HepG2 (cell line): ENCODE data around the gene SCAI. TPM values are rescaled to one million over a fixed set of nuclear protein-coding genes. Genes with fewer than 3 reads are reported as not detected.

Experiments used
- CBX5 ChIP-seq: sonication (generic); formaldehyde crosslinking; IDR thresholded peaks from 2 replicates; pipeline ENCODE4 v1.4.0; 2020; ENCODE audit warnings: missing genetic modification reagents, borderline replicate concordance
- DNMT3B ChIP-seq: conservative IDR thresholded peaks from 2 replicates; pipeline ENCODE4 v1.6.1; 2016; ENCODE audit warnings: missing biosample characterization, control low read depth
- GABPB1 ChIP-seq: IDR thresholded peaks from 2 replicates; pipeline ENCODE4 v1.6.1; 2016; ENCODE audit warnings: mild to moderate bottlenecking, missing genetic modification reagents, moderate library complexity, missing compliant biosample characterization
- GATAD2A ChIP-seq: IDR thresholded peaks from 2 replicates; pipeline ENCODE4 v1.6.1; 2016
- HHEX ChIP-seq: IDR thresholded peaks from 2 replicates; pipeline ENCODE4 v1.6.1; 2016; ENCODE audit warnings: control low read depth
- HNF1A ChIP-seq, 2 experiments: sonication (generic) in 1 of 2; formaldehyde crosslinking in 1 of 2; IDR thresholded peaks; 2 replicates each; pipeline versions ENCODE4 v1.4.0 to v1.6.1; 2016 to 2020; ENCODE audit warnings: borderline replicate concordance in 1 of 2, low read depth in 1 of 2, mild to moderate bottlenecking in 1 of 2, missing genetic modification reagents in 1 of 2
- HNRNPLL ChIP-seq: fragments of 200-400 bp; formaldehyde crosslinking; IDR thresholded peaks from 2 replicates; pipeline ENCODE4 v1.6.1; 2017; ENCODE audit warnings: mild to moderate bottlenecking, low read depth, low read length; ENCODE audit not compliant: poor library complexity, severe bottlenecking
- KDM4B ChIP-seq: sonication (generic); formaldehyde crosslinking; IDR thresholded peaks from 2 replicates; pipeline ENCODE4 v1.4.0; 2020; ENCODE audit warnings: missing genetic modification reagents
- MAFG ChIP-seq: sonication (generic); formaldehyde crosslinking; IDR thresholded peaks from 2 replicates; pipeline ENCODE4 v1.5.1; 2020; ENCODE audit warnings: mild to moderate bottlenecking, missing genetic modification reagents
- MEIS2 ChIP-seq: sonication (generic); formaldehyde crosslinking; IDR thresholded peaks from 2 replicates; pipeline ENCODE4 v1.9.0; 2021; ENCODE audit warnings: mild to moderate bottlenecking, missing genetic modification reagents
- NBN ChIP-seq: fragments of 450-650 bp; conservative IDR thresholded peaks from 2 replicates; pipeline ENCODE4 v1.6.1; 2017
- NCOA2 ChIP-seq: sonication (generic); formaldehyde crosslinking; IDR thresholded peaks from 2 replicates; pipeline ENCODE4 v1.8.0; 2022; ENCODE audit warnings: inconsistent platforms
- NFATC3 ChIP-seq: sonication (generic); formaldehyde crosslinking; IDR thresholded peaks from 2 replicates; pipeline ENCODE4 v1.5.1; 2020; ENCODE audit warnings: mild to moderate bottlenecking, missing genetic modification reagents
- RELA ChIP-seq: sonication (generic); formaldehyde crosslinking; IDR thresholded peaks from 2 replicates; pipeline ENCODE4 v1.4.0; 2020; ENCODE audit warnings: missing genetic modification reagents
- SP1 ChIP-seq, 2 experiments: fragments of 450-650 bp in 1 of 2; sonication (generic) in 1 of 2; formaldehyde crosslinking in 1 of 2; IDR thresholded peaks; 2 replicates each; pipeline versions ENCODE4 v1.4.0 to v1.6.1; 2016 to 2020; ENCODE audit warnings: missing genetic modification reagents in 1 of 2
- TAF1 ChIP-seq: sonication (generic); formaldehyde crosslinking; IDR thresholded peaks from 2 replicates; pipeline ENCODE4 v1.4.0; 2020; ENCODE audit warnings: missing genetic modification reagents
- ZFP36 ChIP-seq: fragments of 150-350 bp; IDR thresholded peaks from 2 replicates; pipeline ENCODE4 v1.6.1; 2018; ENCODE audit warnings: borderline replicate concordance, low read length, low read depth; ENCODE audit not compliant: partially characterized antibody
- ZNF180 ChIP-seq: sonication (generic); formaldehyde crosslinking; IDR thresholded peaks from 2 replicates; pipeline ENCODE4 v1.4.0; 2020; ENCODE audit warnings: low read depth, missing genetic modification reagents, borderline replicate concordance
- ZNF34 ChIP-seq: sonication (generic); formaldehyde crosslinking; IDR thresholded peaks from 2 replicates; pipeline ENCODE4 v1.4.0; 2020; ENCODE audit warnings: mild to moderate bottlenecking, missing genetic modification reagents, borderline replicate concordance
- ZNF547 ChIP-seq: sonication (generic); formaldehyde crosslinking; IDR thresholded peaks from 2 replicates; pipeline ENCODE4 v1.5.1; 2020; ENCODE audit warnings: mild to moderate bottlenecking, missing genetic modification reagents
- ZNF589 ChIP-seq: sonication (generic); formaldehyde crosslinking; conservative IDR thresholded peaks from 2 replicates; pipeline ENCODE4 v1.8.0; 2022; ENCODE audit warnings: mild to moderate bottlenecking, moderate library complexity, missing genetic modification reagents
- ZNF660 ChIP-seq: sonication (generic); formaldehyde crosslinking; IDR thresholded peaks from 2 replicates; pipeline ENCODE4 v1.5.1; 2020; ENCODE audit warnings: mild to moderate bottlenecking, low read depth, missing genetic modification reagents, borderline replicate concordance
- ZNF788 ChIP-seq: sonication (generic); formaldehyde crosslinking; IDR thresholded peaks from 2 replicates; pipeline ENCODE4 v1.5.0; 2020; ENCODE audit warnings: mild to moderate bottlenecking, missing genetic modification reagents, borderline replicate concordance
- polyA plus RNA-seq, 8 experiments: library from polyadenylated mRNA; depleted of rRNA in 3 of 8; stranded (reverse) in 7 of 8; unstranded in 1 of 8; fragments of >200 nt; fragmentation: Illumina TruSeq in 4 of 8; extraction: Trizol in 4 of 8; gene quantifications; 2 replicates each; pipeline versions ENCODE4 v1.2.1 to v1.2.3, GENCODE V29; 2011 to 2016; ENCODE audit warnings: low read depth in 4 of 8, missing spikeins in 1 of 8, mixed read lengths in 1 of 8; ENCODE audit not compliant: insufficient read depth in 1 of 8
- total RNA-seq, 5 experiments: library from RNA; depleted of rRNA; stranded (reverse); fragments of >200 nt; fragmentation: Illumina TruSeq; extraction: Trizol; gene quantifications; 2 replicates each; pipeline ENCODE4 v1.2.3, GENCODE V29; 2016; ENCODE audit warnings: low read depth in 1 of 5
- TF ChIP-seq, protein P1 (sequence below): sonication (generic); formaldehyde crosslinking; IDR thresholded peaks from 2 replicates; pipeline ENCODE4 v1.5.0; 2020; ENCODE audit warnings: mild to moderate bottlenecking, missing genetic modification reagents

SCAI gene
- total and polyA plus RNA-seq, 2 of the 13 experiments (the other 11 are each of a cell fraction or from before 2014, with no cell fraction given), result 4.4 to 8.4 TPM

DNA sequence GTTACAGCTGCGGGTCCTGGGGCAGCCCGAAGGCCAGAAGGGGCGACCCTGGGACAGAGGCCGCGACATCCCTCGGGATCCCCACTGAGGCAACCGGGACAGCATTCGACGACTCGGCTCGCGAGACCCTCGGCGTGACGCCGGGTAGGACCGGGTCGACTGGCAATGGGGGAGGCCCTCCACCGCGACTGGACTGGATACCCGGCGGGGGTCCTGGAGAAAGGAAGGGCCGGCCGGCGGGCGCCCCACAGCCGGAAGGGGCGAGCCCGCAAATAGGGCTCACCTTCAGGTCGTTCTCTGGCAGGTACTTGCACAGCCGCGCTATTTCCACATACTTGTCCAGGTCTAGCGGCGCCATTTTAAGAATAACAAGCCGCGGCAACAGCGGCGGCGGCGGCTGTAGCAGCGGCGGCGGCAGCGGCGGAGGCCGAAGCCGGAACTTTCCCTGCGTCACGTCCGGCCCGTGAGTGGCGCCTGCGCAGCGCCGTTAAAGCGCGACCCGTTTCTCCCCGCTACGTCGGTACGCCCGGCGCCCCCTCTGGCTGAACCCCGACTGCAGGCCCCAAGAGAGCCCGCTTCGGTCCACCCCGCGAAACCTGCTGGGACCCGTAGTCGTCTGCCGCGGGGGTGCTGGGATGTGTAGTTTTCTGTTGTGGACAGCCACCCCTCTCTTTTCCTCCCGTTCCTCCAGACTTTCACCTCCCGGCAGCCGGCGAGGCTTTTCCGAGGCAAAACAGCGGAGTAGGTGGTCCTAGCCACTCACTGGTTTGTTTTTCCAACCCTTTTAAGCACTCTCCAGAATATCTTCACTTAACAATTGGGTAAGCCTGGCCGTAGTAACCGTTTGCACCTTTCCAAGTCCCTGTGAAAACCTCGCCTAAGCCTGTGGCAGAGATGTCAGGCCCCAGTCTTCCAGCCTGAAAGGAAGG is 46.3 kb upstream of the SCAI start, which contains the start of gene PPP6C (continued):
- TF ChIP-seq HNF1A (IDR thresholded peaks at IDR 0.05; ENCODE audit: low read depth) (no peak), HNF1A (CRISPR knock-in tag; IDR thresholded peaks at IDR 0.05; ENCODE audit: borderline replicate concordance) (peak; percentile 67; the same call in 1 of the 2 replicates), KDM4B (0 out of 2 replicates have a peak, but pooled peaks have one; percentile 57), MAFG (CRISPR knock-in tag) (no peak), ZNF788 (CRISPR knock-in tag) (peak; percentile 80; the same call in 1 of the 2 replicates), SP1 (IDR thresholded peaks at IDR 0.05) (no peak), SP1 (CRISPR knock-in tag; IDR thresholded peaks at IDR 0.05) (peak; percentile 79), GATAD2A (CRISPR knock-in tag) (peak; percentile 63), NCOA2 (CRISPR knock-in tag) (peak; percentile 61), NBN (no peak), DNMT3B (CRISPR knock-in tag) (no peak), ZFP36 (no peak), MEIS2 (CRISPR knock-in tag) (no peak), TAF1 (CRISPR knock-in tag) (peak; percentile 65), NFATC3 (CRISPR knock-in tag) (no peak), ZNF180 (CRISPR knock-in tag) (no peak), HHEX (CRISPR knock-in tag) (no peak), GABPB1 (peak; percentile 97), ZNF589 (no peak), ZNF547 (no peak; the same call in 1 of the 2 replicates), ZNF660 (CRISPR knock-in tag) (no peak), ZNF34 (CRISPR knock-in tag) (no peak), HNRNPLL (peak; percentile 77), CBX5 (CRISPR knock-in tag) (peak; percentile 76; the same call in 1 of the 2 replicates), RELA (CRISPR knock-in tag) (0 out of 2 replicates have a peak, but pooled peaks have one; percentile 72)
- TF ChIP-seq, protein P1, sequence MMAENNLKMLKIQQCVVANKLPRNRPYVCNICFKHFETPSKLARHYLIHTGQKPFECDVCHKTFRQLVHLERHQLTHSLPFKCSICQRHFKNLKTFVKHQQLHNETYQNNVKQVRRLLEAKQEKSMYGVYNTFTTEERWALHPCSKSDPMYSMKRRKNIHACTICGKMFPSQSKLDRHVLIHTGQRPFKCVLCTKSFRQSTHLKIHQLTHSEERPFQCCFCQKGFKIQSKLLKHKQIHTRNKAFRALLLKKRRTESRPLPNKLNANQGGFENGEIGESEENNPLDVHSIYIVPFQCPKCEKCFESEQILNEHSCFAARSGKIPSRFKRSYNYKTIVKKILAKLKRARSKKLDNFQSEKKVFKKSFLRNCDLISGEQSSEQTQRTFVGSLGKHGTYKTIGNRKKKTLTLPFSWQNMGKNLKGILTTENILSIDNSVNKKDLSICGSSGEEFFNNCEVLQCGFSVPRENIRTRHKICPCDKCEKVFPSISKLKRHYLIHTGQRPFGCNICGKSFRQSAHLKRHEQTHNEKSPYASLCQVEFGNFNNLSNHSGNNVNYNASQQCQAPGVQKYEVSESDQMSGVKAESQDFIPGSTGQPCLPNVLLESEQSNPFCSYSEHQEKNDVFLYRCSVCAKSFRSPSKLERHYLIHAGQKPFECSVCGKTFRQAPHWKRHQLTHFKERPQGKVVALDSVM, result peak; percentile 54
